ENCODE data around the gene SULT1C3. TPM values are rescaled to one million over a fixed set of nuclear protein-coding genes. Genes with fewer than 3 reads are reported as not detected.

Gene SULT1C3
- total RNA-seq, 1 donor from 2014 or later = not detected

- H3K4me1 Mint-ChIP-seq = no peaks in the 10 kb centered on the region
- H3K36me3 Mint-ChIP-seq (ENCODE audit: low read depth) = no peaks in the 10 kb centered on the region
- H3K9me3 Mint-ChIP-seq = peaks cover 10% of the 10 kb centered on the region
- ChIA-PET POLR2A (no interaction called here), CTCF (no interaction called here)
- TF ChIP-seq CTCF (IDR thresholded peaks at IDR 0.05) = no peak
- intact Hi-C loops (cut with micrococcal nuclease) = no loop called here
- H3K27me3 Mint-ChIP-seq = no peaks in the 10 kb centered on the region
- ATAC-seq (ENCODE audit: low read depth) = no peak
- no peak overlapping the region for H3K4me3 Mint-ChIP-seq
- H3K27ac Mint-ChIP-seq = no peak overlapping the region
- DNase-seq = no peak
These were observed 19.6 kb upstream of the SULT1C3 start for GRCh38 chr2:108220191-108220590.

GRCh38 chr2:108220942-108221541, 18.7 kb upstream of the SULT1C3 start:
- ATAC-seq (ENCODE audit: low read depth) = no peak
- intact Hi-C loops (cut with micrococcal nuclease) = no loop called here
- POLR2A ChIA-PET = no interaction called here
- CTCF ChIA-PET = no interaction called here
- DNase-seq = no peak
- Mint-ChIP-seq H3K4me1 (no peaks in the 10 kb centered on the region), H3K9me3 (peaks cover 10% of the 10 kb centered on the region), H3K27me3 (no peaks in the 10 kb centered on the region), H3K27ac (no peak overlapping the region), H3K4me3 (no peak overlapping the region), H3K36me3 (ENCODE audit: low read depth) (no peaks in the 10 kb centered on the region)
- no peak for TF ChIP-seq CTCF (IDR thresholded peaks at IDR 0.05)

- ChIA-PET CTCF (no interaction called here), POLR2A (no interaction called here)
- no peaks in the 10 kb centered on the region for H3K27me3 Mint-ChIP-seq
- peaks cover 10% of the 10 kb centered on the region for H3K9me3 Mint-ChIP-seq
- intact Hi-C loops (cut with micrococcal nuclease) = no loop called here
- no peak for ATAC-seq (ENCODE audit: low read depth)
- H3K36me3 Mint-ChIP-seq (ENCODE audit: low read depth) = no peaks in the 10 kb centered on the region
- H3K4me3 Mint-ChIP-seq = no peak overlapping the region
- no peak overlapping the region for H3K27ac Mint-ChIP-seq
- no peaks in the 10 kb centered on the region for H3K4me1 Mint-ChIP-seq
- no peak for DNase-seq
- no peak for TF ChIP-seq CTCF (IDR thresholded peaks at IDR 0.05)
These were observed 17.5 kb upstream of the SULT1C3 start for GRCh38 chr2:108222261-108222660.

- ATAC-seq (ENCODE audit: low read depth) (no peak), DNase-seq (no peak)
- H3K27ac Mint-ChIP-seq = no peak overlapping the region
- CTCF ChIA-PET = no interaction called here
- no peaks in the 10 kb centered on the region for H3K4me1 Mint-ChIP-seq
- H3K4me3 Mint-ChIP-seq = no peak overlapping the region
- TF ChIP-seq CTCF (IDR thresholded peaks at IDR 0.05) = no peak
- intact Hi-C loops (cut with micrococcal nuclease) = no loop called here
- peaks cover 2% of the 10 kb centered on the region for H3K27me3 Mint-ChIP-seq
- POLR2A ChIA-PET = no interaction called here
- no peaks in the 10 kb centered on the region for H3K36me3 Mint-ChIP-seq (ENCODE audit: low read depth)
- peaks cover 10% of the 10 kb centered on the region for H3K9me3 Mint-ChIP-seq
These were observed 16.2 kb upstream of the SULT1C3 start for GRCh38 chr2:108223573-108223972.

- intact Hi-C loops (cut with micrococcal nuclease) = no loop called here
- CTCF ChIA-PET = no interaction called here
- Mint-ChIP-seq H3K27me3 (peaks cover 2% of the 10 kb centered on the region), H3K27ac (no peak overlapping the region), H3K4me1 (no peaks in the 10 kb centered on the region), H3K4me3 (no peak overlapping the region), H3K36me3 (ENCODE audit: low read depth) (no peaks in the 10 kb centered on the region), H3K9me3 (peaks cover 10% of the 10 kb centered on the region)
- ATAC-seq (ENCODE audit: low read depth) (no peak), DNase-seq (no peak)
- no peak for TF ChIP-seq CTCF (IDR thresholded peaks at IDR 0.05)
- POLR2A ChIA-PET = no interaction called here
These were observed 15.7 kb upstream of the SULT1C3 start for GRCh38 chr2:108224022-108224421.
